Stimulated activated naive B cell treated with anti-CD40 and anti-IgM and Interleukin-4, amounts not matched to agents 10 μg/mL and 1 μg/mL and 100 μg/mL, for 72 hours (primary cell): ENCODE measurements around the gene TOX2.
A peak's percentile ranks its signal among the peaks of the same experiment; 100 is the strongest.

Experiments
- ATAC-seq, 2 donors: fragments of 150-1000 bp; cut with Tn5 transposase; replicated peaks; 2 replicates each; pipeline ENCODE4 v1.10.0; 2021; ENCODE audit warnings: moderate library complexity in 1 of 2
- DNase-seq: peaks from one replicate; pipeline ENCODE4 v3.0.0; 2021
- H3K27ac Mint-ChIP-seq: one replicate; pipeline ENCODE4 v1.8.0; 2022; ENCODE audit warnings: mild to moderate bottlenecking, mixed read lengths
- H3K27me3 Mint-ChIP-seq, 2 donors: one replicate each; pipeline ENCODE4 v1.8.0; 2022; ENCODE audit warnings: mixed read lengths in 2 of 2
- H3K36me3 Mint-ChIP-seq, 2 donors: one replicate each; pipeline ENCODE4 v1.8.0; 2022; ENCODE audit warnings: mixed read lengths in 2 of 2, mild to moderate bottlenecking in 1 of 2
- H3K4me1 Mint-ChIP-seq, 2 donors: one replicate each; pipeline ENCODE4 v1.8.0; 2022; ENCODE audit warnings: mixed read lengths in 2 of 2, mild to moderate bottlenecking in 1 of 2
- H3K4me3 Mint-ChIP-seq, 2 donors: one replicate each; pipeline ENCODE4 v1.8.0; 2022; ENCODE audit warnings: mild to moderate bottlenecking in 2 of 2, mixed read lengths in 2 of 2, moderate library complexity in 1 of 2
- H3K9me3 Mint-ChIP-seq, 2 donors: one replicate each; pipeline ENCODE4 v1.8.0; 2022; ENCODE audit warnings: mixed read lengths in 2 of 2, mild to moderate bottlenecking in 1 of 2

TOX2 gene

GRCh38 chr20:43906505-43907034 lies 8.1 kb upstream of the TOX2 start:
- no peak for ATAC-seq
- H3K27me3 Mint-ChIP-seq, result peaks cover 18 to 25% of the 10 kb centered on the region in 2 donors
- H3K9me3 Mint-ChIP-seq, result peaks cover 11 to 14% of the 10 kb centered on the region in 2 donors
- no peak overlapping the region for H3K27ac Mint-ChIP-seq
- H3K36me3 Mint-ChIP-seq, result peaks cover 2 to 5% of the 10 kb centered on the region in 2 donors
- H3K4me1 Mint-ChIP-seq, result peaks cover 8 to 9% of the 10 kb centered on the region in 2 donors
- no peak for DNase-seq
- no peak overlapping the region for H3K4me3 Mint-ChIP-seq

- Mint-ChIP-seq H3K9me3 (peaks cover 17 to 22% of the 10 kb centered on the region in 2 donors), H3K27me3 (peaks cover 33 to 34% of the 10 kb centered on the region in 2 donors), H3K27ac (peak overlapping the region; percentile 47), H3K36me3 (peaks cover 0 to 11% of the 10 kb centered on the region in 2 donors), H3K4me1 (peaks cover 12 to 17% of the 10 kb centered on the region in 2 donors), H3K4me3 (no peak overlapping the region)
- no peak for DNase-seq
- ATAC-seq, result peak; percentile 24 to 29
These were observed 5.4 kb upstream of the TOX2 start for GRCh38 chr20:43909211-43909610.

- Mint-ChIP-seq H3K36me3 (peaks cover 0 to 11% of the 10 kb centered on the region in 2 donors), H3K9me3 (peaks cover 17 to 22% of the 10 kb centered on the region in 2 donors), H3K4me3 (no peak overlapping the region), H3K4me1 (peaks cover 12 to 17% of the 10 kb centered on the region in 2 donors), H3K27ac (no peak overlapping the region), H3K27me3 (peaks cover 32 to 35% of the 10 kb centered on the region in 2 donors)
- ATAC-seq, result peak; percentile 76 to 85
- peak; percentile 20 for DNase-seq
These were observed 4.9 kb upstream of the TOX2 start for GRCh38 chr20:43909720-43910119.

GRCh38 chr20:43910564-43910963 lies 4.1 kb upstream of the TOX2 start:
- Mint-ChIP-seq H3K27me3 (peaks cover 36 to 37% of the 10 kb centered on the region in 2 donors), H3K4me1 (peaks cover 18 to 23% of the 10 kb centered on the region in 2 donors), H3K36me3 (peaks cover 0 to 16% of the 10 kb centered on the region in 2 donors), H3K27ac (peak overlapping the region; percentile 52), H3K9me3 (peaks cover 17 to 22% of the 10 kb centered on the region in 2 donors), H3K4me3 (no peak overlapping the region)
- no peak for DNase-seq
- ATAC-seq, result peak; percentile 20 to 30

- peaks cover 41% of the 10 kb centered on the region in 2 donors for H3K27me3 Mint-ChIP-seq
- no peak for ATAC-seq
These were observed 3.6 kb upstream of the TOX2 start for GRCh38 chr20:43911066-43911465.

GRCh38 chr20:43913291-43914025 lies 1.2 kb upstream of the TOX2 start:
- Mint-ChIP-seq H3K4me1 (peaks cover 31 to 41% of the 10 kb centered on the region in 2 donors), H3K4me3 (peak overlapping the region; percentile 49 to 60), H3K9me3 (peaks cover 17 to 19% of the 10 kb centered on the region in 2 donors), H3K27me3 (peaks cover 48 to 58% of the 10 kb centered on the region in 2 donors), H3K27ac (no peak overlapping the region), H3K36me3 (peaks cover 0 to 16% of the 10 kb centered on the region in 2 donors)
- ATAC-seq (no peak), DNase-seq (no peak)

More at GRCh38 chr20:43911066-43911465, 3.6 kb upstream of the TOX2 start:
- peaks cover 0 to 16% of the 10 kb centered on the region in 2 donors for H3K36me3 Mint-ChIP-seq
- peaks cover 17 to 22% of the 10 kb centered on the region in 2 donors for H3K9me3 Mint-ChIP-seq
- H3K27ac Mint-ChIP-seq, result no peak overlapping the region
- peaks cover 21 to 28% of the 10 kb centered on the region in 2 donors for H3K4me1 Mint-ChIP-seq
- H3K4me3 Mint-ChIP-seq, result no peak overlapping the region
- DNase-seq, result no peak

- Mint-ChIP-seq H3K4me1 (peaks cover 28 to 37% of the 10 kb centered on the region in 2 donors), H3K27ac (peak overlapping the region; percentile 84), H3K4me3 (peak overlapping the region; percentile 73 to 82), H3K9me3 (peaks cover 10 to 12% of the 10 kb centered on the region in 2 donors), H3K27me3 (peaks cover 56 to 73% of the 10 kb centered on the region in 2 donors), H3K36me3 (peaks cover 0 to 10% of the 10 kb centered on the region in 2 donors)
- ATAC-seq, result peak; percentile 19 to 20
- peak; percentile 11 for DNase-seq
These were observed 790 bp downstream of the TOX2 start for GRCh38 chr20:43915211-43916072.

GRCh38 chr20:43916073-43916880 lies 1.6 kb downstream of the TOX2 start:
- H3K36me3 Mint-ChIP-seq, result peaks cover 0 to 10% of the 10 kb centered on the region in 2 donors
- peak; percentile 50 to 61 for ATAC-seq

GRCh38 chr20:43916881-43917371 lies 2.3 kb downstream of the TOX2 start:
- Mint-ChIP-seq H3K4me3 (peak overlapping the region; percentile 70 to 82), H3K9me3 (peaks cover 10% of the 10 kb centered on the region in 2 donors), H3K27me3 (peaks cover 65 to 76% of the 10 kb centered on the region in 2 donors), H3K36me3 (peaks cover 0 to 10% of the 10 kb centered on the region in 2 donors), H3K27ac (peak overlapping the region; percentile 4), H3K4me1 (peaks cover 23 to 37% of the 10 kb centered on the region in 2 donors)
- DNase-seq, result peak; percentile 35
- ATAC-seq, result peak; percentile 62 to 73

More at GRCh38 chr20:43916073-43916880, 1.6 kb downstream of the TOX2 start:
- no peak for DNase-seq
- Mint-ChIP-seq H3K27ac (peak overlapping the region; percentile 84), H3K4me3 (peak overlapping the region; percentile 73 to 82), H3K9me3 (peaks cover 10% of the 10 kb centered on the region in 2 donors), H3K4me1 (peaks cover 23 to 32% of the 10 kb centered on the region in 2 donors), H3K27me3 (peaks cover 64 to 76% of the 10 kb centered on the region in 2 donors)

GRCh38 chr20:43917380-43917779 lies 2.7 kb downstream of the TOX2 start:
- Mint-ChIP-seq H3K36me3 (peaks cover 0 to 10% of the 10 kb centered on the region in 2 donors), H3K9me3 (peaks cover 9% of the 10 kb centered on the region in 2 donors), H3K4me3 (no peak overlapping the region), H3K27ac (no peak overlapping the region), H3K4me1 (peaks cover 23 to 37% of the 10 kb centered on the region in 2 donors), H3K27me3 (peaks cover 65 to 73% of the 10 kb centered on the region in 2 donors)
- DNase-seq, result no peak
- ATAC-seq, result no peak

GRCh38 chr20:43919686-43920403 lies 5.2 kb downstream of the TOX2 start:
- Mint-ChIP-seq H3K27ac (no peak overlapping the region), H3K4me3 (no peak overlapping the region), H3K4me1 (peaks cover 30 to 35% of the 10 kb centered on the region in 2 donors), H3K9me3 (no peaks in the 10 kb centered on the region), H3K27me3 (peaks cover 60 to 66% of the 10 kb centered on the region in 2 donors), H3K36me3 (peaks cover 0 to 4% of the 10 kb centered on the region in 2 donors)
- DNase-seq, result no peak
- no peak for ATAC-seq

GRCh38 chr20:43920797-43921196 lies 6.1 kb downstream of the TOX2 start:
- Mint-ChIP-seq H3K4me1 (peaks cover 30 to 35% of the 10 kb centered on the region in 2 donors), H3K27ac (no peak overlapping the region), H3K36me3 (no peaks in the 10 kb centered on the region), H3K27me3 (peaks cover 59 to 66% of the 10 kb centered on the region in 2 donors), H3K4me3 (no peak overlapping the region), H3K9me3 (no peaks in the 10 kb centered on the region)
- DNase-seq, result no peak
- no peak for ATAC-seq
